ENCODE data around the gene RAPGEF6.

DNA sequence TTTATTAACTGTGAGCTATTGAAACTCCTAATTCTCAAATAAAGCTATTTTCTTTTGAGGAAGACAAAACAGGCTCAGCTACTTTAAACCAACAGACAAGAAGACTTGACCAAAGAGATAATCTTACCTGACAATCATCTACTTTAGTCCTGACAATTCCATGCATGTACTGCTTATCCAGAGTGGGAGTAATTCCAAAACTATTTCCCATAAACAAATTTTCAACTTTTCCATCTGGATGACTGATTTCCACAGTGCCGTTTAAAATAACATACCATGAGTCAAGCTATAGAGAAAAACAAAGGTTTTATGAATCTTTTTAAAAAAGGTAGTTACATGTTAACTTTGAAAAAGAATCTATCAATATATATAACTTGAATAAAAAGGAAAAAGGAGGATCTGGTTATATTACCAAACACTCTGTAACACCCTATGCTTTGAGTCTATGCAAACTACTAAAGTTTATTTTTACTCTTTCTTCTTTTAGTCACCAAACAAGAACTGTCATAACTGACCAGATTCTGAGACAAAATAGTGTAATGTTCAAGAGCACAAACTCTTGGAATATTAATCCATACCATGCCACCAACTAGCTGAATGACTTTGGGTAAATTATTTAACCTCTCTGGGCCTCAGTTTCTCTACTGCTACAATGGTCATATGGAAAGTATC is 129.7 kb downstream of the RAPGEF6 start:
- TF ChIP-seq, protein P1, sequence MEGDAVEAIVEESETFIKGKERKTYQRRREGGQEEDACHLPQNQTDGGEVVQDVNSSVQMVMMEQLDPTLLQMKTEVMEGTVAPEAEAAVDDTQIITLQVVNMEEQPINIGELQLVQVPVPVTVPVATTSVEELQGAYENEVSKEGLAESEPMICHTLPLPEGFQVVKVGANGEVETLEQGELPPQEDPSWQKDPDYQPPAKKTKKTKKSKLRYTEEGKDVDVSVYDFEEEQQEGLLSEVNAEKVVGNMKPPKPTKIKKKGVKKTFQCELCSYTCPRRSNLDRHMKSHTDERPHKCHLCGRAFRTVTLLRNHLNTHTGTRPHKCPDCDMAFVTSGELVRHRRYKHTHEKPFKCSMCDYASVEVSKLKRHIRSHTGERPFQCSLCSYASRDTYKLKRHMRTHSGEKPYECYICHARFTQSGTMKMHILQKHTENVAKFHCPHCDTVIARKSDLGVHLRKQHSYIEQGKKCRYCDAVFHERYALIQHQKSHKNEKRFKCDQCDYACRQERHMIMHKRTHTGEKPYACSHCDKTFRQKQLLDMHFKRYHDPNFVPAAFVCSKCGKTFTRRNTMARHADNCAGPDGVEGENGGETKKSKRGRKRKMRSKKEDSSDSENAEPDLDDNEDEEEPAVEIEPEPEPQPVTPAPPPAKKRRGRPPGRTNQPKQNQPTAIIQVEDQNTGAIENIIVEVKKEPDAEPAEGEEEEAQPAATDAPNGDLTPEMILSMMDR (optimal IDR thresholded peaks at IDR 0.05 in 1 of 3, IDR thresholded peaks at IDR 0.05 in 1 of 3, conservative IDR thresholded peaks at IDR 0.05 in 1 of 3; ENCODE audit: extremely low read depth in 1 of 3, insufficient read depth in 2 of 3, low read length in 3 of 3): no peak
- no peak for TF ChIP-seq EZH2 (IDR thresholded peaks at IDR 0.05; ENCODE audit: low read length)

Data from keratinocyte (primary cell).